WERI-Rb-1 (cell line): Measurements from ENCODE around the gene AFDN.

Experiments
- DNase-seq: peaks from one replicate; pipeline ENCODE4 v3.0.0-alpha.2; 2020
- H3K27ac ChIP-seq: fragments of 250-450 bp; sonication (Bioruptor Pico); 2 replicates; pipeline ENCODE4 v1.5.1; 2020; ENCODE audit warnings: mild to moderate bottlenecking, moderate library complexity
- H3K27me3 ChIP-seq: fragments of 250-450 bp; sonication (Bioruptor Pico); 2 replicates; pipeline ENCODE4 v1.5.1; 2021; ENCODE audit warnings: mild to moderate bottlenecking, low read depth, moderate library complexity; ENCODE audit not compliant: insufficient read depth, severe bottlenecking
- H3K36me3 ChIP-seq: fragments of 250-450 bp; sonication (Bioruptor Pico); 2 replicates; pipeline ENCODE4 v1.5.1; 2020; ENCODE audit warnings: mild to moderate bottlenecking, moderate library complexity
- H3K4me3 ChIP-seq: 2 replicates; pipeline ENCODE4 v1.5.1; 2011; ENCODE audit warnings: low read depth, mild to moderate bottlenecking, control low read depth, low read length
- H3K9me3 ChIP-seq: fragments of 250-450 bp; sonication (Bioruptor Pico); 2 replicates; pipeline ENCODE4 v1.5.1; 2021; ENCODE audit warnings: mild to moderate bottlenecking, moderate library complexity; ENCODE audit not compliant: severe bottlenecking
- CTCF ChIP-seq: IDR thresholded peaks from 2 replicates; pipeline ENCODE4 v1.5.1; 2011; ENCODE audit warnings: low read depth, mild to moderate bottlenecking, control low read depth, inconsistent platforms, low read length

Gene AFDN

GRCh38 chr6:167984144-167984719 lies 157.5 kb downstream of the AFDN start:
- Histone ChIP-seq H3K36me3 (no peaks in the 10 kb centered on the region), H3K27me3 (no peaks in the 10 kb centered on the region), H3K4me3 (no peak overlapping the region), H3K27ac (no peak overlapping the region), H3K9me3 (no peaks in the 10 kb centered on the region)
- no peak for TF ChIP-seq CTCF
- no peak for DNase-seq

DNA sequence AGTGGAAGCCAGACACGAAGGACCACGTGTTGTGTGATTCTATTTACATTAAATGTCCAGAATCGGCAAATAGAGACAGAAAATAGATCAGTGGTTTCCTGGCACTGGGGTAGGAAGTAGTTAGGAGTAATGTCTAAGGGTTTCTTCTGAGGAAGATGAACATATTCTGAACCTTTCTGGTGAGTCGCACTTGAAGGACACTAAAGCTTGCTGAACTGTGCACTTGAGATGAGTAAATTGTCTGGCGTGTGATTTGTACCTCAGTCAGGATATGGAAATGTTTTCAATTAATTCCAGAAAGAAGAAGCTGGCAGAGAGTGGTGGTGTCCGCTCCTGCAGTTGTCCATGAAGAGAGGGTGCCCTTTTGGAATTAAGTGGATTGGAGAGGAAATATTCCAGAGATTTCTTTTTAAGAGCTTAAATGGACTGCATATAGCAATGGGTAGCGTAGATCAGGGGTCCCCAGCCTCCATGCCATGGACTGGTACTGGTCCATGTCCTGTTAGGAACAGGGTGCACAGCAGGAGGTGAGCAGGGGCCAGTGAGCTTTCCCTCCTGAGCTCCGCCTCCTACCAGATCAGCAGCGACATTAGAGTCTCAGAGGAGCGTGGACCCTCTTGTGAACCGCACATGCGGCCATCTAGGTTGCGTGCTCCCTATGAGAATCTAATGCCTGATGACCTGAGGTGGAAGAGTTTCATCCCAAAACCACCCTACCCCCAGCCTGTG lies 158.3 kb downstream of the AFDN start:
- no peak overlapping the region for H3K4me3 ChIP-seq
- no peaks in the 10 kb centered on the region for H3K27me3 ChIP-seq
- no peaks in the 10 kb centered on the region for H3K9me3 ChIP-seq
- no peak for TF ChIP-seq CTCF
- H3K27ac ChIP-seq = no peak overlapping the region
- no peak for DNase-seq
- no peaks in the 10 kb centered on the region for H3K36me3 ChIP-seq

DNA sequence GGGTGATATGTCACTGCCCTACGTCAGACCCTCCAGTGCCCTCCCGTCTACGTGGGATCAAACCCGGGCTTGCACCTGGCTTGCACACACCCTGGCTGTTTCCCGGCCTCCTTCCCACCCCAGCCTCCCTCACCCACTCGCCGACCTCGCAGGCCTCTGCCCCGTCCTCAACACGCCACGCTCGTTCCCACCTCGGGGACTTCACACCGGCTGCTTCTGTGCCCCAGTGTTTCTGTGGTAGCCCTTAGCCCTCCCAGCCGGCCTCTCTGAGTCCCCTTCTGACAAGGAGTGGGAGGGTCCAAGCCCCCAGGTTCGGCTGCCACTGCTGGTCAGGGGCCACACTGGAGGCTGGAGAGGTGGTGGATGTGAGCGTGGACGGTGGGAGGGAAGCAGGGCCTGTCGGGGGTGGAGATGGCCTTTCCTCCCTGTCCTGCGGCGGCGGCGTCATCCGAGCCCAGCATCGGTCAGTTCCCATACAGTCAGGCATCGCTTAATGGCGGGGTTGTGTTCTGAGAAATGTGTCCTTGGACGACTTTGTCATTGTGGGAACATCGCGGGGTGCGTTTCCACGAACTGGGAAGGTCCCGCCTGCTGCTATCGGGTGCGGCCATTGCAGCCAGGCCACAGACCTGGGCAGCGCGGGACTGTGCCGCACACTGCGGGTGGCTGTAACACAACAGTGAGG lies 159.3 kb downstream of the AFDN start:
- Histone ChIP-seq H3K36me3 (no peaks in the 10 kb centered on the region), H3K27ac (no peak overlapping the region), H3K4me3 (no peak overlapping the region), H3K27me3 (no peaks in the 10 kb centered on the region), H3K9me3 (no peaks in the 10 kb centered on the region)
- TF ChIP-seq CTCF = no peak
- DNase-seq = no peak

DNA sequence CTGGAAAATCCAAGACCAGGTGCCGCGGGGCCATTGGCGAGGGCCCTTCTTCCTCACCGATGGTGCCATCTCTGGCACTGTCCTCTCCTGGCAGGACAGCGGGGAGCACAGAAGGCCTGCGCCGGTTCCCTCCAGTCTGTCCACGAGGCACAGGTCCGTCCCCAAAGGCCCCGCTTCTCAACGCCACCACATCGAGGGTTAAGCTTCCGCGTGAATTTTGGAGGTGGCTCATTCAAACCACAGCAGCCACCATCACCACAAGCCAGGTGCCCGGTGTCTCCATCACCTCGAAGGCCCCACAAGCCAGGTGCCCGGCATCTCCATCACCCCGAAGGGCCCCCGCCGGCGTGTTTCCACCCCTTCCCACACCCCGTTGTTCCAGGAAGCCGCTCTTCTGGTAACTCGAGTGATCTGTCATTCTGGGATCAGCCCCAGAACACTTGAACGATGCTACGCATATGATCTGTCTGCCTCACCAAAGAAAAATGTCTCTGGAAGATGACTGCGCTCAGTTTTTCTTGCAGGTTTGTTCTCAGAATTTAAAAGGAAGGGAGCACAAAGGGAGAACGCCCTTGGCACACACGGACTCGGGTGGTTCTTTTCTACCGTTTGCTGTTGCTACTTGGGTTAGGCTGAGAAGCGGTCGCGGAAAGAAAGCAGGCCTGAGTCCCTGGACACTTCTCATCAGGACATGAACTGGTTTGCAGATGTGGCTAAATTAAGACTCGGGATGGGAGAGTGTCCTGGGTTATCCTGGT lies 160.9 kb downstream of the AFDN start:
- TF ChIP-seq CTCF = no peak
- no peak overlapping the region for H3K27ac ChIP-seq
- no peaks in the 10 kb centered on the region for H3K36me3 ChIP-seq
- no peak for DNase-seq
- no peak overlapping the region for H3K4me3 ChIP-seq
- H3K9me3 ChIP-seq = no peaks in the 10 kb centered on the region
- no peaks in the 10 kb centered on the region for H3K27me3 ChIP-seq

DNA sequence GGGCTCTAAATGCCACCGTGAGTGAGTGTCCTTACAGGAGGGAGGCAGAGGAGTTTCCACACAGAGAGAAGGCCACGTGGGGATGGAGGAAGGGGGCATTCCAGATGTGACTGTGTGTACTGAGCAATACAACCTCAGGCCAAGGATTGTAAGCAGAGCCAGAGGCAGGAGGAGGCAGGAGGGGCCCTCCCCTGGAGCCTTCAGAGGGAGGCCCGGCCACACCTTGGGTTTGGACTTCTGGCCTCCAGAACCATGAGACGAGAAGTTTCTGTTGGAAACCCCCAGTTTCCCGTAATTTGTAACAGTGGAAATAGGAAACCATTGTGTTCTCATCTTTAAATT lies 161.4 kb downstream of the AFDN start:
- no peak for DNase-seq
- no peaks in the 10 kb centered on the region for H3K36me3 ChIP-seq
- no peaks in the 10 kb centered on the region for H3K9me3 ChIP-seq
- H3K27me3 ChIP-seq = no peaks in the 10 kb centered on the region
- no peak overlapping the region for H3K4me3 ChIP-seq
- H3K27ac ChIP-seq = no peak overlapping the region
- TF ChIP-seq CTCF = no peak
